Measurements from ENCODE around the gene ABLIM3. TPM values are rescaled to one million over a fixed set of nuclear protein-coding genes. Genes with fewer than 3 reads are reported as not detected.

The ABLIM3 gene
- total RNA-seq, 1 donor from 2014 or later = 20.0 TPM

- DNase-seq (ENCODE audit: low read depth in 2 of 2) = peak in 1 of 2 donors; percentile 67
These were observed 46.3 kb downstream of the ABLIM3 start for GRCh38 chr5:149187617-149188016.

- DNase-seq (ENCODE audit: low read depth in 2 of 2) = no peak
These were observed 47.1 kb downstream of the ABLIM3 start for GRCh38 chr5:149188383-149188782.

GRCh38 chr5:149195337-149195887 lies 54.1 kb downstream of the ABLIM3 start:
- peak; percentile 54 to 92 for DNase-seq (ENCODE audit: low read depth in 2 of 2)

GRCh38 chr5:149195962-149196361 lies 54.7 kb downstream of the ABLIM3 start:
- no peak for DNase-seq (ENCODE audit: low read depth in 2 of 2)

- no peak for DNase-seq (ENCODE audit: low read depth in 2 of 2)
These were observed 56.9 kb downstream of the ABLIM3 start for GRCh38 chr5:149198148-149198547.

GRCh38 chr5:149200355-149200754 lies 59.1 kb downstream of the ABLIM3 start:
- DNase-seq (ENCODE audit: low read depth in 2 of 2) = peak; percentile 87 to 96

- DNase-seq (ENCODE audit: low read depth in 2 of 2) = no peak
These were observed 59.9 kb downstream of the ABLIM3 start for GRCh38 chr5:149201121-149201637.

- DNase-seq (ENCODE audit: low read depth in 2 of 2) = no peak
These were observed 61.7 kb downstream of the ABLIM3 start for GRCh38 chr5:149202910-149203451.

- DNase-seq (ENCODE audit: low read depth in 2 of 2) = peak in 1 of 2 donors; percentile 64
These were observed 62.7 kb downstream of the ABLIM3 start for GRCh38 chr5:149203921-149204441.

- peak in 1 of 2 donors; percentile 81 for DNase-seq (ENCODE audit: low read depth in 2 of 2)
These were observed 64.6 kb downstream of the ABLIM3 start for GRCh38 chr5:149205625-149206523.

- DNase-seq (ENCODE audit: low read depth in 2 of 2) = no peak
These were observed 65.3 kb downstream of the ABLIM3 start for GRCh38 chr5:149206524-149207141.

- peak in 1 of 2 donors; percentile 60 for DNase-seq (ENCODE audit: low read depth in 2 of 2)
These were observed 66.5 kb downstream of the ABLIM3 start for GRCh38 chr5:149207831-149208230.

GRCh38 chr5:149210225-149210624 lies 68.9 kb downstream of the ABLIM3 start:
- DNase-seq (ENCODE audit: low read depth in 2 of 2) = peak in 1 of 2 donors; percentile 91

GRCh38 chr5:149210968-149211490 lies 69.7 kb downstream of the ABLIM3 start:
- peak in 1 of 2 donors; percentile 43 for DNase-seq (ENCODE audit: low read depth in 2 of 2)

- peak in 1 of 2 donors; percentile 47 for DNase-seq (ENCODE audit: low read depth in 2 of 2)
These were observed 70.3 kb downstream of the ABLIM3 start for GRCh38 chr5:149211566-149211965.

- peak; percentile 31 to 99 for DNase-seq (ENCODE audit: low read depth in 2 of 2)
These were observed 71.1 kb downstream of the ABLIM3 start for GRCh38 chr5:149212198-149212951.

GRCh38 chr5:149213264-149213880 lies 72.1 kb downstream of the ABLIM3 start:
- no peak for DNase-seq (ENCODE audit: low read depth in 2 of 2)

GRCh38 chr5:149215478-149216090 lies 74.3 kb downstream of the ABLIM3 start:
- peak in 1 of 2 donors; percentile 89 for DNase-seq (ENCODE audit: low read depth in 2 of 2)

- no peak for DNase-seq (ENCODE audit: low read depth in 2 of 2)
These were observed 75.2 kb downstream of the ABLIM3 start for GRCh38 chr5:149216496-149216895.

Data from lung microvascular endothelial cell (primary cell).